ENCODE measurements around the gene LRP1B. TPM values are rescaled to one million over a fixed set of nuclear protein-coding genes. Genes with fewer than 3 reads are reported as not detected.
"Not testable (repeated sequence)": the region's sequence is repeated elsewhere in the genome, so short reads cannot be mapped to it uniquely, and the experiment has no call there.

Gene LRP1B
- total RNA-seq, 2 experiments from 2014 or later: not detected

DNA sequence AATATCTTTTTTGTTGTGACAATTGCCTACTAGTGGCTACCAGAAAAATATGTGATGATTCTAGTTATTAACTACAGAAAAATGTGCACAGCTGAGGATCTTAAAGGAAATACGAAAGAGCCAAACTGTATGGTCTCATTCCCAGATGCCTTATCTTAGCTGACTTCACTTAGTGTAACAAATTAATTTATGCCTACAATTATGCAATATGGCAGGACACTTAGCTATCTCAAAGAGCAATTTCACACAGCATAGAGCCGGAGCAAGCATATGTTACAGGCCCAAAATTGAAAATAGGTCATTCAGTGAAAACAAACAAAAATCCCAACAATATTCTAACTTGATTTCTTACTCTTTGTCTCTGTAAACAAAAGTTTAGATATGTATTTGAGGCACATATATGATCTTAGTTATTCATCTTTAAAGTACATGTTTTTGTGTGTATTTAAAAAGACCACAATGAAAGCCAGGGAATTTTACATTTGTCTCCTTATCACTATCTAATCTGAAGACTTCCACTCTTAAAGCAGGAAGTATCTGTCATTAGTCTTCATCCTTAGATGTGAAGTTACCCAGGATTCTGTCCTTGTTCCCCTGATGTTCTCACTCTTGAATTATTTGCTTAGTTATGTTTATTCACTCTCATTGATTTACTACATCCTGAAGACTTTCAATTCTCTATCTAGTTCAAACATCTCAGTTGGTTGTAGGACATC is 1771.6 kb downstream of the LRP1B start:
- POLR2A ChIA-PET: no interaction called here
- CTCF ChIA-PET: no interaction called here

DNA sequence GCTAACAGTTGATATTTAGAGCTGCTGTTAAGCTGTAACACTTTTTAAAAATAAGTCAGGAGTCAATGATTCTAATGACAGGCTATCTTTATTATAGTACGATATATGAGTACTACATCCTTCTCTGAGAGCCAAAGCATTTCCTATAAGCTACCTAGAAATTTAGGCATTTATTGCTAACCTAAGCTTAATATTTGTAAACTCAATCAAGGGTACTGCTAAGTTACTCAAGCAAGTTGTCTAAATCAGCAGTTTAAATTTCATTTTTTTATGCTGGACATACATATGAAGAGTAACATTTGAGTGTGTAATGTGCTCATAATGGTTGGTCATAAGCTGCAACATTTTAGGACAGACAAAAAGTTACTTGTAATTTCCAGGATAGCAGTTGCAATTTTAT is 1774.1 kb downstream of the LRP1B start:
- ChIA-PET POLR2A (no interaction called here), CTCF (no interaction called here)

DNA sequence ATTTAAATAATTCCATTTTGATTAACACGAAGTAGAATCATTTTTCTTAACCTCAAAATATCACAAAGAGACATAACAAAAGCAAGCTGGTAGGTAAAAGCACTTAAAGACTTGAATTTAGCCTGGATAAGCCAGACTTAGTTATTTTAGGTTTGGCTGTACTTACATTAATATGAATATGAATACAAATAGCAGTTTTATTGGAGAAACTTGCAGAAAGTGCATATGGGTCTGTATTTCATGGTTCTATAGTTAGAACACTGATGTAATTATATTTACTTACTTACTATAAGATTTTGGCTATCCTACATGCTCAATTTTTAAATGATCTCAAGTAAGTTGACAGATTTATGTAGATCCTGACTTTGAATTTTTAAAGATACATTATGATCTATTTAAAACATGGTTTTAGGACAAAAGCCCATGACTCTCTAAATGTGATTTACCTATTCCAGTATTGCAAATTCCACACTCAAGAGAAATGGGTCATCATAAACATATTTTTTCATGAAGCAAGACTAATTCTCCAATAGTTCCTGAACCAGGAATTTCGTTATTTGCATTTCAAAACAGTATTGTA is 1775.2 kb downstream of the LRP1B start:
- POLR2A ChIA-PET: no interaction called here
- CTCF ChIA-PET: no interaction called here

DNA sequence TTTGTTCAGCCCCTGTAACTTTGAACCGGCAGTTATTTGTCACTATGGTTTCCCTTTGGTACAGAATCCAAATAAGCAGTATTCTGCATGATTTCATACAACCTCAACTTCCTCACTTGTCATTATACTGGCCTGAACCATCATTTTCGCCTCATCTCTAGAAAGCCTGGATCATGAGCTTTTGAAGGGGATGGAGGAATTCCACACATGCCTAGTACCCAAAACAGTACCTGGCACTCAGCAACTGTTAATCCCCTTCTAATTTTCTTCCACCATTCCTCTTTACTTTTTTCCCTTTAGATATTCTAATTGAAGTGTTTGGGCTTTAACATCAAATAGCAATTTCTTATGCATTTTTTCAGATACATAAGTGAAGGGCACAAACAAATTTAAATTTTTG is 1776.3 kb downstream of the LRP1B start:
- POLR2A ChIA-PET: no interaction called here
- CTCF ChIA-PET: no interaction called here

DNA sequence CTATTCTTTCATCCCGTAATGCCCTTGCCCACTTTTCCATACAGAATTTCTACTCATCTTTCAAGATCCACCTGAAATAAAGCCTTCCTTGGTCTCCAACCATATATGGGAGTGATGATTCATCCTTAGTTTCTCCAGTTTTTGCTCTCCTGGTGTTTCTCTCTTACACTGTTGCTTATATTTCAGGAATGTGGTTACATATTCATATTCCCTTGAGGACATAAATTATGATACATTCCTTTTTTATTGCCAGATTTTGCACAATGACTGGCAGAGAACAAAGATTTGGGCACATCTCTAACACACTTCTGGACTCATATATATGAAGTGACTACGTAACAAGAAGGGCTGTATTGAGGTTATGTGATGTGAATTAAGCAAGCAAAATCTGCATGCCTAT is 1777.3 kb downstream of the LRP1B start:
- POLR2A ChIA-PET: no interaction called here

DNA sequence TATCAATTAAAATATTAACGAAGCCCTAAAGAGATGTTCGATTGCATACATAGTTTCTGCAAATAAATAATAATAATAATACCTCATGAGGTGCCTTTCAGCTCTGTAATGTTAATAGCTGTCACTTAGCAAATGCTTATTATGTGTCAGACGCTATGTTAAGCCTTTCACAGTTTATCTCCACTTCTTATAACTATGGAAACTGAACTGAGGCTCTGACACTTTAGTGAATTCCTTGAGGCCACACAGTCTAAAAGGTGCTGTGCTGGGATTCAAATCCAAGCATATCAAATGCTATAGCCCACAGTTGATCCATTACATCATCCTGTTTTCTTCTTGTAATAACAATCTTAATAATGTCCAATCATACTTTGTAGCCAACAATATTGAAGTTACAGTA is 1779.1 kb downstream of the LRP1B start:
- ChIA-PET POLR2A (no interaction called here), CTCF (no interaction called here)

More for the DNA sequence above, 1777.3 kb downstream of the LRP1B start:
- CTCF ChIA-PET: no interaction called here

DNA sequence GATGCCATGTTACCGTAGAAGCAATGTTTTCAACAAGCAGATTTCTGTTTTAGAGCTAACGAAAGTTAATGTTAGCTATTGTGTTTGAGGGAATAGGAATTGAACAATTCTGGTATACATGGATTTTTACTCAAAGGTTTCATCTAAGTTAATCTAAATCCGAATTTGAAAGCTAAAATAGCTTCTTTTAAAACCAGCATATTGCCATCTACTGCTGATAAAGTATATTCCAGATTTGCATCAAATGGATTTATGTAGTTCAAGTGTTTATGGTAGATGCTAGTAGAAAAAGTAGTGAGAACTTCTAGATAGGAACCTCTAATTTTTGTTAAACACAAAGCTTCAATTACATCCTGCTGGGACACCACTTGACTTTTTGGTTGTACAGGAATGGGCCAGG is 1781.1 kb downstream of the LRP1B start:
- ChIA-PET POLR2A (no interaction called here), CTCF (no interaction called here)

DNA sequence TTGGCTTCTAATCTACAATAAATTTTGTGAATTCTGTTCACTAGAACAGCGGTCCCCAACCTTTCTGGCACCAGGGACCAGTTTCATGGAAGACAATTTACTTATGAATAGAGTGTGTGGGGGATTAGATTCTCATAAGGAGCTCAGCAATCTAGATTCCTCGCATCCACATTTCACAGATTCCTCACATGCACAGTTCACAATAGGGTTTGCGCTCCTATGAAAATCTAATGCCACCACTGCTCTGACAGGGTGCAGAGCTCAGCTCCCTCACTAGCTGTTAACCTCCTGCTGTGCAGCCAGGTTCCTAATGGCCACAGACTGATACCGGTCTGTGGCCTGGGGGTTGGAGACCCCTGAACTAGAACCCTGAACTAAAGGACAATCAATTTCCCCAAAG is 1782.0 kb downstream of the LRP1B start:
- POLR2A ChIA-PET: no interaction called here
- CTCF ChIA-PET: no interaction called here

DNA sequence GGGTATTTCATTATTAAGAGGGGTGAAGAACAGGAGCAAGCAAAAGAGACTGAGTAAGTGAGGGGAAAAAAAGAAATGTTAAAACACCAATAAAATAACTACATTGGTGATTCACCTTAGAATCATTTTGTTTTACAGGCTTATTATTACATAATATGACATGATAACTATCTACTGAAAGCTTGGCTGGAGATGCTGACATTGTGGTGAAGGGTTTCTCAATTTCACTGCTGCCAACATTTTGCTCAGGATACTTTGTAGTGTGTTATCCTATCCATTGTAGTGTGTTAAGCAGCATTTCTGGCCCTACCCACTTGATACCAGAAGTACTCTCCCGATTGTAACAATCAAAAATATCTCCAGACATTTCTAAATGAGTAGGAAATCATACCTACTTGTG is 1786.0 kb downstream of the LRP1B start:
- CTCF ChIA-PET: no interaction called here
- POLR2A ChIA-PET: no interaction called here

DNA sequence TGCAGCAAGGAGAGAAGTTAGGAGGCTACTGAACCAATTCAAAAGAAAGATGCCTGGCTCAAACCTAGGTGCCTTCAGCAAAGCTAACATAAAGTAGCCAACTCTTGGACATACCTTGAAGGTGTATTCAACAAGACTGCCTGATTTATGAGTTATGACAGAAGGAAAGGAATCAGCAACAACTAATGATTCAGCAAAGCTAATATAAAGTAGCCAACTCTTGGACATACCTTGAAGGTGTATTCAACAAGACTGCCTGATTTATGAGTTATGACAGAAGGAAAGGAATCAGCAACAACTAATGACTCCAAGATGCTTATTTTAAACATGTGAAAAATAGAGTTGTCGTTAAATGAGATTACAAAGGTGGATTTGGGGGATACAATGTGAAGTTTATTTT is 1786.5 kb downstream of the LRP1B start:
- CTCF ChIA-PET: not testable (repeated sequence)

DNA sequence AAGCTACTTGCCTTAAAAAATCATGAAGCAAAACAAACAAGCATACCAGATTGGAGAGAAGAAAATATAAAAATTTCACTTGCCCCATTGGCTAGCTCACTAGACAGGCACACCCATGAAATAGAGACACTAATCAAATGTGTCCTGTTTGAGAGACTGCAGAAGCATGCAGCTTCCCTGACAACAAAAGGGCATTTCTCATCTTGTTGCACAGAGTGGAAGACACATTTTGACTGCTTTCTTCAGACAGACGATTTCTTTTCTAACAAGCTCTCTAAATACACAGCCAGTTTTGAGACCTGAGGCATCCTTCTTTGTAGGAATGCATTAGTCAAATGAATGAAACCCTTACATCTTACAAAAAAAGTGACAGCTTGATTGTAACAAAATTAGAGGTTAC is 1792.0 kb downstream of the LRP1B start:
- ChIA-PET CTCF (no interaction called here), POLR2A (no interaction called here)

More for the DNA sequence above, 1786.5 kb downstream of the LRP1B start:
- POLR2A ChIA-PET: not testable (repeated sequence)

DNA sequence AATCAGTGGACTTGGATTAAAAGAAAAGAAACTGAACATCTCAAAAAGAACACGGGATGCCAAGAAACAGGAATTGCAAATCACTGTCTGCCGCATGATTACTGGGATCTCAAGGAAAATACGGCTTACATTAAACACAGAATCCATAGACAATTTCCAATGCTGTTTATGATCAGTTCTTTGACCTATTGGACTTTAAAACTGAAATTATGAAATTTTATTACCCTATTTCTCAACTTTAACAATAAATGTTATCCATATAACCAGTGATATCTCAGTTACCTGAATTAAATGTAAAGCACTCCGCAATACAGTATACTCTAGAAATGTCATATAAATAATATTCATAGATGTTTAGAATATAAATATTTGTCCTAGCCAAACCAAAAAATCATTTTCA is 1793.8 kb downstream of the LRP1B start:
- ChIA-PET CTCF (no interaction called here), POLR2A (no interaction called here)

DNA sequence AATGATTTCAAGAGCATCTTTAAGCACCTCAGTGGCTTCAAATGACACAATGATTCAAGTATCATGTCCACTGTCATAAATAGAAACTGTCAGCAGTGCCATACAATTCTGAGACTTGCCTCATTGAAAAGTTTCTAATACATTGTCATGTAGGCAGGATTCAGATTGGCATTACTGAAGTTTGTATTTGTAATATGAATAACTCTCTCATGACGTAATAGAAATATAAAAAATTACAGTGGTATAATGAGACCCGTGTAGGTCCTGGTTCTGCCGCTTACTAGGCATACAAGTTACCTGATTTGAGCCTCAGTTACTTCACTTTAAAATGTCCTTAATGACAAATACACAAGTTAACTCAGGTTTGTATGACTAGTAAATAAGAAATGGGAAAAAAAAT is 1814.5 kb downstream of the LRP1B start:
- ChIA-PET CTCF (no interaction called here), POLR2A (no interaction called here)

DNA sequence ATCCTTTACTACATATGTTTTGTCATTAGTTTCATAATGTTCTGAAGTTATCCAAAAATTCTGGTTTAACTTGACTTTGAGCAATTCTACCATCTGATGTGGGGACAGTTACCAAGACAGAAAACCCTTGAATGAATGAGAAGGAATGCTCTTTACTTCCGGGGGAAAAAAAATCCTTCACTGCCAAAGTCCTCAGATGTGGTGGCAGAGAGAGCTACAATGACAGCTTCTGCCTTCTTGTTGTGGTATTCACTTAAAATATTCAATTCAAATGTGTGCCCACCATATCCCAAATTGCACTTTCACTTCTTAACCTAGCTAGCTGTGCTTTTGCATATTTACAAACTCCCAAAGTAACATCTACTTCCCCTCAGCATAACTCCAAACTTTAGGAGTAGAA is 1818.9 kb downstream of the LRP1B start:
- ChIA-PET POLR2A (no interaction called here), CTCF (no interaction called here)

DNA sequence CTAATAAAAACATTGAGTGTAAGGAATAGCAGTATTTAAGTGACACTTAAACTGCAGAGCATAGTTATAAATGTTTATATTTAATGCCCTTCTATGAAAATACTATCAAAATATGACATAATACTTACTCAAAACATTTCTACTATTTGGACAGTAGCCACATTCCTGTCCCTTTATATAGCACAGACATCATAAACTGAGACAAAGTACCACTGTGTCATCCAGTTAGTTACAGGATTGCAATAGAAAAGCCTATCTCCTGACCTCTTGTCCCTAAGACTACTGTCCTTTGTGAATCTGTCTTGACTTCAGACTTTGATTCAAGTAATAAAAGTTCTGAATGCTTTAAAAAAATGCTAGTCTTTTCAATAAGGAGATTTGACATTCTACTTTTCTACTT is 1822.1 kb downstream of the LRP1B start:
- ChIA-PET CTCF (no interaction called here), POLR2A (no interaction called here)

DNA sequence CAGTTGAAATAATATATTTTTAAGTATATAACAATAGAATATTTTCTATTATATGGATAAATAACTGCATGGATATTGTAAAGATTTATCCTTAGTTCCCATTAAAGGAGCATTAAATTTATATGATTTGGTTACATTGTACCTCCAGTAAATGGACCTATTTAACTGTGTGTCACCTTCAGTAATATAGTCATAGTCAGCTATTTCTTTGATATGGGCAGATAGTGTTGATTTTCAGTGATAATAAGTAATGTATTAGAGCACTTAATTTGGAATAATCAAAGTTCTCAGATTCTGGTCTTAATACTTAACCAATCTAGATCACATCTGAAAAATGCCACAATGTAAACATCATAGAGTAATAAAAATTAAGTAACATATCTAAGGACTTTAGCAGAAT is 1823.3 kb downstream of the LRP1B start:
- CTCF ChIA-PET: no interaction called here
- POLR2A ChIA-PET: no interaction called here

DNA sequence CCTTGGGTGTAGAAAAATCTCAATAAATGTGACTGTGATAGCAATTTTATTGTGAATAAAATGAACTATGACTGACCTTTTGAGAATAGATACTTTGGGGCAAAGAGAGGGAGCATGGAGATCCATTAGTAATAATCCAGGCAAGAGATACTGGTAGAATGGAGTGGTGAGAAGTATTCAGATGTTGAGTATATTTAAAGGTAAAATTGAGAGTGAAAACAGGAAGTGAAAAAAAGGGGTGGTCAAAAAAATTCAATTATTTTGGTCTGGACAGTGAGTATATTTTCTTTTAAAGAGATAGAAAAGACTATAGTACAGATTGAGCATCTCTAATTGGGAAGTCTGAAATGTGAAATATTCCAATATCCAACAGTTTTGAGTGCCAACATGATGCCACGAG is 1835.0 kb downstream of the LRP1B start:
- POLR2A ChIA-PET: no interaction called here
- CTCF ChIA-PET: no interaction called here

DNA sequence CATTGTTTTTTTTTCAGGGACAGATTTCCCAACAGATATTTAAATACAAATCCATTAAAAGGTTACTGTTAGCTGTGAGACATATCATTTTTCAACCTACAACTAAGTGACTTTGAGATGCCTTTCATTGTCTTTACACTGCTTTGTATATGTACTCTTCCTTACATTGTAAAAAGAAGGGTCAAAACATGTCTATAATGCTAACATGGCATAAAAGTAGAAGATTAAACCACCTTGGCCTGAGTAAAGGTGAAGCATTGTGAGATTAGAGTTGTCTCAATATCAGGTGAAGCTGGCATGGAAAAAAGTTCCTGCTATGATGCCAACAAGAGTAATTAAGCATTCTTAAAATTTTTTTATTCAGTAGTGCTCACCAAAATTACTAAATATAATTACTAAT is 1842.1 kb downstream of the LRP1B start:
- ChIA-PET CTCF (no interaction called here), POLR2A (no interaction called here)

DNA sequence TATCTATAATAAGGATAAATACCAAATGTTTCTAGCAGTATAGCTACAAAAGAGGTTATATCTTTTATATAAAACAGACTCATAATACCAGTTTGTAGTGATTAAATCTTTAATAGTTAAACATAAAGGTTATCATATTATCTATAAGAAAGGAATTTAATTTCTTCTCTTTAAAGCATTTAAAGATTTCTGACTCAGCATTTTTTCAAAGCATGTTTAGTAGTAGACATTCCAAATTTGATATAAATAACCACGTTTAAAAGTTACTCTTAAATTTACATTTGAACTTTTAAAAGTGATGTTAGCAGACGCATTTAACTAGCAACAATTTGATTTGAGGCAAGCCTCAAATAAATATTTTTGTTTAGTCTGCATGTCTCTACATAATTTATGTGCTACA is 1842.6 kb downstream of the LRP1B start:
- ChIA-PET CTCF (no interaction called here), POLR2A (no interaction called here)

DNA sequence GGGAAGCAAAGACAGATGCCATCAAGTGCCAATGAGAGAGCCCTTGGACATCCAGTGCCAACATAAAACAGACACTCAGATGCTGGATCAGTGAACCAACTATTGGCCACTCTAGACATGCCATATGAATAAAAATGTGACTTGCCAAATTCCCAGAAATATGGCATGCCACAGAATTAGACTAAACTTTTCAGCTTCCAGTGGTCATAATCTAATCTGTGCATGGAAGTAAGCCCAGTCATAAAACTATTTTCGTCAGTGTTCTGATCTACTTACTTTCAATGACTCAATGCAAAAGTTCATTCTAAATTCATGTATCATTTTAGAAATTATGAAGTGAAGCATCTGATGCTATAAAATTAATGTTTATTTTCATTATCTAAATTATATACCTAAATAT is 1844.4 kb downstream of the LRP1B start:
- POLR2A ChIA-PET: no interaction called here

DNA sequence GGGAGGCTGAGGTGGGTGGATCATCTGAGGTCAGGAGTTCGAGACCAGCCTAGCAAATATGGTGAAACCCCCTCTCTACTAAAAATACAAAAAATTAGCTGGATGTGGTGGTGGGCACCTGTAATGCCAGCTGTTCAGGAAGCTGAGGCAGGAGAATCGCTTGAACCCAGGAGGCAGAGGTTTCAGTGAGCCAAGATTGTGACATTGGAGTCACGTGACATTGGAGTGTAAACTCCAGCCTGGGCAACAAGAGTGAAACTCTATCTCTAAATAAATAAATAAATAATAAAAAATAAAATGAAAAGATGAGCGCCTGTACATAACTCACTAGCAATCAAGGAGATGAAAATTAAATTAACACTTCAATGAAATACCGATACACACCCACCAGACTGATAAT is 1853.5 kb downstream of the LRP1B start:
- POLR2A ChIA-PET, CTCF ChIA-PET: not testable (repeated sequence)

More for the DNA sequence above, 1844.4 kb downstream of the LRP1B start:
- CTCF ChIA-PET: no interaction called here

DNA sequence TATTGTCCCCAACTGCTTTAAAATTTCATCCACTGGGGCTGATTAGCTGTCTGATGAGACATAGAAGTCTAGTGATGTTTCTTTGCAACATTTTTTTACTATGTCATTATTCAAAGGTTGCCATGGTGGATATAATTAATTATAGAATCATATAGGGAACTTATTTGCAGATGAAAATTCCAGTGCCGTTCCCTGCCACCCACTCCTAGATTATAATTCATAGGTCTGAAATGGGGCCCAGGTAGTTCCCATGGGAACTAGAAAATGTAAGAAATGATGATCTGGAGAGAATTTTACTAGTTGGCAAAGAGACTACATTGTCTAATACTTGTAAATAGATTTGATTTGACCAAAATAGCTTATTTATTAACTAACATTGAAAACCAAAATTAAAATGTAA is 1854.2 kb downstream of the LRP1B start:
- ChIA-PET POLR2A (no interaction called here), CTCF (no interaction called here)

DNA sequence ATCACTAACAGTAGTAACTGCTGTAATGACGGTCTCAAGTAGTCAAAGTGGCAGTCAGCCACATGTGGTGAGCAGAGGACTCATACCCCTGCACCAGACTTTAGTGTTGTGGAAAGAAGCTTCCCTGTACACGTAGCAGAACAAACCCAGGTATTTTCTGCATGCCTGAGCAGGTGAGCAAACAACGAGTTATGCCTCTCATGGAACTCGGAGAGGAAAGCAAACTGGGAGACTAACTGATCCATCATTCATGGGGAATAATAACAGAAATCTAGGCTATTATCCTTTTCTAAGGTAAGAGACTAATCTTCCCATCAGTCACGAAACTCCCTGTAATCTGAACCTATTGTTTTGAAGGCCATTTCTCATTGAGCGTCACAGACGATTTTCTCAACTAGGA is 1855.4 kb downstream of the LRP1B start:
- POLR2A ChIA-PET: no interaction called here

More for the DNA sequence above, 1855.4 kb downstream of the LRP1B start:
- CTCF ChIA-PET: no interaction called here
